GM19328 (cell line): ENCODE measurements around the gene TNFAIP8.

Experiments
- ATAC-seq: cut with Tn5 transposase; IDR thresholded peaks from one replicate; pipeline ENCODE4 v1.9.1; 2021; ENCODE audit warnings: mild to moderate bottlenecking, moderate library complexity; ENCODE audit not compliant: unreplicated experiment

The TNFAIP8 gene

DNA sequence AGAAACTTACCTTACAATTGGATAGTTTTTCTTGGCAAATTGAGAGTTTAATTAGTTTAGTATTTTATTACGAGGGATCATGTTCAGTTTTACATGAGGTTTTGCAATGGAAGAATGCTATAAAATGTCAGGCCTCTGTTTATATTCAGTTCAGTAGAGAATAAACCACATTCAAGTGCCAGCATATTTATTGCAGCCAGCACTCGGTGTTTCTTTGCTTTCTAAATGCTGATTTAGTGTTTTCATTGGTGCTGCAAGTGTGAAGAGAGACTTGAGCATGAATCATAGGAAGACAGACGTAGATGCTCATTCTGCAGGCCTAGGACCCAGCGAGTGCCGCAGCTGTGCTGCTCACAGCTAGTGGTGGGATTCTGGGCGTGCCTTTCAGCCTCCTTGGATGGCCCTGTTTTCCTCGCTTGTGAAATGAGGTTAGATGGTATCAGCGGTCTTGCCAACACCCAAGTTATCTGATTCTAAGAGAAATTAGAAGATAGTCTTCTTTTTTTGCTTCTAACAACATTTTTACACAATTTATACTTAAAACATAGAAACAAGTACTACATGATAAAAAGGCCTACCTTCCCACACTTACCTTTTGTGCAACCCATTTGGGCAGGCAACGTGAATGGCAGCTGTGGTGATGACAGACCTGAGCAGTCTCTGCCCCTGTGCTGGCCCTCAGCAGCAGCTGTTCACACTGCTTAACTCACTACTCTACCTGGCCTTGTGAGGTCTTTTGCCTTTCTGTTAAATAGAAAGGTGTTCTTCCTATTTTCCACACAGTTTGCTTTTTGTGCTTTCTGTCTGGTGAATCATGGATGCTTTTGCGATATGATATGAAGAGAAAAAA lies 26.8 kb upstream of the TNFAIP8 start:
- ATAC-seq, result no peak

GRCh38 chr5:119329666-119330065 lies 26.2 kb upstream of the TNFAIP8 start:
- no peak for ATAC-seq

DNA sequence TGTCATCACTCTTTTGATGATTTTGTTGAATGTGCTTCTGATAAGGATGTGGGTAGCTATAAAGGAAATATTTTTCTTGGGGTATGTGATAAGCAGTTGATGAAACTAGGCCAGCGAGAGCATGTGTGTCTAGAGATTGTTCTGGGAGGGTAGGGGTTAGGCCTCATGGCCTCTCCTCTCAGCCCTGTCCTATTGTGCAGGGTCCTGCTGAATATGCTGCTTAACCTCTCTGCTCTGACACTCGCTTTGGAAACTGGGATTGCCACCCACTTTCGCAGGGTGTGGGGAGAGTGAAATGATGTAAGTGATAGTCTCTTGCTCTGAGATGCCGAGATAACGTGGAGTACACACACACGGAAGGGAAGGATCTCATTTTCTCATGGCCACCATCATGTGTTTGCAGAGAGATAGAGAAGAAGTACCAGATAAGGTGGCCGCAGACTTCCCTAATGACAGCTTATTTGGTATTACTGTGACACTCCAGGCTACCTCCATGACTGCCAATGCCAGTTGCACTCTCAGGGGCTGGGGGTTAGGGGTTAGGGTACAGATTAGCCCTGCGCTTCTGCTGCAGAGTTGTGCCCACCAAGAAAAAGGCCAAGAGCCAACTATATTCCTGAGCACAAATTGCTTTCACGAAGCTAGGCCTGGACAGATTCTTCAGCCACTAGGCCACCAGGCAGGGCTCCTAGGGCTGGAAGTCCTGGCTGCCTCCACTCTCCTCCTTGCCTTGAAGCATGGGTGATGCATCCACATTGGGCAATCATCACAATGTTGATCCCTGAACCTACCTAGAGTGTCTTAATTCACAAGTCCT lies 25.2 kb upstream of the TNFAIP8 start:
- ATAC-seq, result no peak

DNA sequence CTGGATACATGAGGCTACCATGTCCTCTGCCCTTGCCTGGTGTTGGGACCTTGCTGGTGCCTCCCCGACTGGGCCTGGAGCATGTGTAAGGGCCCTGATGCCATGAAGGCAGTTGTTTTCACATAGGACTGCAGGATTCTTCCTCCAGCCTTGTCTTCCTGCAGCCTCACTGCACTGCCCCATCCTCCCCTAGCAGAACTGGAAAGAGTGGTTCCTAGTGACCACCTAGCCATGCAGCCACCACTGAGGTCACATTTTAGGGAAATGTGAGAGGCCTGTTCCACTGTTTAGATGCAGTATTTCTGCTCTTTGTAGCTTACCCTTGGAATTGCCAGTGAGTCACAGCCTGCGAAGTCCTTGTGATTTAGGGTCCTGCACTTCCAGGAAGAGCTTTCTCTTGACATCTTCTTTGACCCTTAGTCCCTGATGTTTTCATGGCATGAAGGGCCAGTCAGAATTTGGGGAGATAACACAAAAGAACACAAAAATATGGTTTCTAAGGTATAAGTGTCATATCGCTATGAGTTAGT lies 24.2 kb upstream of the TNFAIP8 start:
- no peak for ATAC-seq

DNA sequence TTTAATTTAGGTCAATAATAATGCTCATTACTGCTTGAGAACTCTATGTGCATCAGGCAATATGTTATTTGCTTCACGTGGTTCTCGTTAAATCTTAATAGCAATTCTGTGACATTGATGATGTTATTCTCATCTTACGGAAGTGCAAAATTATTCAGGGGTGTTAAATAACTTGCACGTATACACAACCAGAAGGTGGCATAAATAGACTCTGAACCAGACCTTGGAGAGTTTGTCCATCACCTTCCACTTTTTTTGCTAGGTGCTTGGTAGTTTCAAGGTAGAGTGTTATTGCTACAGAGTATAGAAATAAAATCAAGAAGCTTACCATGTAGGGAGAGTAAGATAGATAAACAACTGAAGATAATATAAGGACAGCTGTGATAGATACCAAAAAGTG lies 23.6 kb upstream of the TNFAIP8 start:
- ATAC-seq, result no peak

GRCh38 chr5:119332978-119333401 lies 22.8 kb upstream of the TNFAIP8 start:
- ATAC-seq, result no peak

- no peak for ATAC-seq
Measured at GRCh38 chr5:119333421-119333851, 22.4 kb upstream of the TNFAIP8 start.

- ATAC-seq, result no peak
Measured at GRCh38 chr5:119335261-119335677, 20.6 kb upstream of the TNFAIP8 start.

GRCh38 chr5:119336262-119336661 lies 19.6 kb upstream of the TNFAIP8 start:
- ATAC-seq, result no peak

DNA sequence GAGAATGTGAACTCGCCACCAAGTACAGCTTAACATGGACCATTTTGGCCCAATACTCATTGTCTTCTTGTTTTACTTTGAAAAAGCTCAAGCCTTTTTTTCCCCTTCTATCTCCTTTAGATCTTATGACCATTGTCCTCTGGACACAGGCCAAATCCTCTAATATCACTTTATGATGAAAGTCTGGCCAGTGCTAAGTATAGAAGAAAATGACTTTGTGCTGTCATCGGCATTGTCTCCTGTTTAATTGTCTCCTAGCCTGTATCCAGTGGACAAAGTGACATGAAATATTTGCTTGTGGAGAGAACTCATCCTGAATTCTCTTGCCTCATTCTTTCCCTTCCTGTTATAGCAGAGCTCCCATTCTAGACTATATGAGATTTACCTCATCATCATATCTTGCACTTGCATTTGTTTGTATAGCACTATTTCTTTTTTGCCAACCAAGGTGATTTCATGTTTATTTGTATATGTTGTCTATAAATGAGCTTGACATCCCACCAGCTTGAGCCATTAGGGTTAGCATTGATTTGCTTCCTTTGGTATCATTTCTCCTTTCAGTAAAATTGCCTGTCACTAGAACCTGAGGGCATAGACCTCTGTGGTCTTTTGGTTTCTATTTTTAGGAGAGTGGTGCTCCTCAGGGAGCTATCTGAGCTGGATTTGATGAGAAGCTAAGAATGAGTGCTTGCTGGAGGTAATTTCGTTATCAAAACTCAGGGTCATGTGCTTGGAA lies 18.8 kb upstream of the TNFAIP8 start:
- no peak for ATAC-seq

- no peak for ATAC-seq
Measured at GRCh38 chr5:119338326-119338946, 17.4 kb upstream of the TNFAIP8 start.

DNA sequence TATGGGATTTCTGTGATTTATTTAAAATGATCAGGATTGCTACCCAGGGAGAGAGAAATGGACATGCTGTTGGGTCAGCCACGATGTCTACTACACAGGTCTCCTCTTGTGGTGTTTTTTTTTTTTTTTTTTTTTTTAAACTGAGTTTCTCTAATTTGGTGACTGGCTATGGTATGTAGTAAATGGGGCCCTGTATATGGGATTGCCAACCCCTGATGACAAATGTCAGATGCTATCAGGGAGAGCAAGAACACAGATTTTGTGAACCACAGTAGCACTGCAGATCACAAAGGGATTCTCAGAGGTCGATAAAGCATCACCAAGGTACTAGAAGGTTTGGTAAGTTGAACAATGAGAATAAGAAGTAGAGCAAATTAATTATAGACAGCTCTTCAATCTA lies 16.5 kb upstream of the TNFAIP8 start:
- ATAC-seq, result no peak

DNA sequence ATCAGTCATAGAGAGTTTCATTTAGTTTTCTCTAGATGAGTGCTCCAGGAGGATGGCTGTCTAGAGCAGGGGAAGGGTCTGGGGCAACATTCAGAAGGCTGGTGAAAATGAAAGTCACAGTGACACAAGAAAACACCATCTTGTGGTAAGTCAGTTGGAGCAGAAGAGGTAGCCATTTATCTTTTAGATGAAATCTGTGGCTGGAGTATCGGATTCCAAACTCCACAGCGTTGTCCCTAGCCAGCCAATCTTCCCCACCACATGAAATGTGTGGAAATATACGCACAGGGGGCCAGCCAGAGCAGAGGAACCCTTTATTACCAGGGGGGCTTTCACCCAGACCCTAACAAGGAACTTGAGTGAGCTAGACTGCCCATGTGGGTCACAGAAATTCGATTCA lies 15.9 kb upstream of the TNFAIP8 start:
- no peak for ATAC-seq

DNA sequence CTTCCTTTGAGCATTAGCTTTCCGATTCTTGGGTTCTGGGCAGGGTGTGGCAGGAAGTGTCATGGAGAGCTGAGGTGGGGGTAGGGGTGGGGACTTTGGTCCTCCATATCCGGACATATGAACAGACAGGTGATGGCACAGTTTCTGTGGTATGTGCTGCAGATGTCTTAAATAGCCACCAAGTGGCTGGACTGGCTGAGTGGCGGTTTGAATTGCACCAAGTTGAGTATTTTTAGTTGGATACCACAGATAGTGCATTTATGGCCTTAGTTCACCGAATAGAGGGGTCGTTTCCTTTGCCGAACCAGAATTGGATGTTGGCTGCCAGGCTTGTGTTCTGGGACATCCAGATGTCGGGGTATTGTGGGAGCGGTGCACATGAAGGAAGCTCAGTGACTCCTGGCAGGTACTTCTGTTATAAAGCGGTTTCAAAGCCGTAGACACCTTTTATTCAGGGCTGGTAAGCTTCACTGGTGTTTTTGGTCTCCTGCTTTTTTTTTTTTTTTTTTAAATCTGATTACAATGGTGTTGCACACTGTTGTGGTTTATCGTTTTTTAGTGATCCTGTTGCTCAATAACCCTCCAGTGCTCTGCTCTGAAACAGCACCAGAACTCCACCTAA lies 15.1 kb upstream of the TNFAIP8 start:
- ATAC-seq, result peak; percentile 53

- ATAC-seq, result peak; percentile 39
Measured at GRCh38 chr5:119341452-119342349, 14.1 kb upstream of the TNFAIP8 start.

GRCh38 chr5:119342406-119342805 lies 13.4 kb upstream of the TNFAIP8 start:
- no peak for ATAC-seq

GRCh38 chr5:119343052-119343451 lies 12.8 kb upstream of the TNFAIP8 start:
- no peak for ATAC-seq

DNA sequence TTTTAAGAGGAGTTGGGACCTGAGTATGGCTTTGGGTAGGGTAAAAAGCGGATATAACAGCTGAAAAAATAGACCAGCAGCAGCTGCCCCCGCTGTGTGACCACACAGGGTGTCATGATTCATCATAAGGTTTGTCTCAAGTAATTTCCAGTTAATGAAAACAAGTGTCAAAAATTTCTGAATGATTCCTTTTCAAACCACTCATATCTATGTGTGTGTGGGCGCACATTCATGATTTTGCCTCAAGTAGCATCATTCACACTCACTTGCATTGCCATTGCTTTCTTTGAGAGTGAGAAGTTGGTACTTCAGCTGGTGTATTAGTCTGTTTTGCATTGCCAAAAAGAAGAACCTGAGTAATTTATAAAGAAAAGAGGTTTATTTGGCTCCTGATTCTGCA lies 12.1 kb upstream of the TNFAIP8 start:
- ATAC-seq, result peak; percentile 22

GRCh38 chr5:119344231-119344630 lies 11.6 kb upstream of the TNFAIP8 start:
- no peak for ATAC-seq
